PC-9 (cell line): ENCODE data around the gene ST6GALNAC3. TPM values are rescaled to one million over a fixed set of nuclear protein-coding genes. Genes with fewer than 3 reads are reported as not detected.

Source experiments
- BruUV-seq: library from RNA; stranded (reverse); fragments of 400-500 nt; replicated peaks from 2 replicates; lab custom pipeline; 2021; lab: Mats Ljungman, UMichigan
- CTCF ChIA-PET: fragments of 300-600 bp; sonication (Branson Sonifier 250); formaldehyde crosslinking; loops from one replicate; lab custom pipeline; 2022; ENCODE audit warnings: antibody characterized with exemption; lab: Charles Lee
- POLR2A ChIA-PET: fragments of 300-600 bp; sonication (Branson Sonifier 250); formaldehyde crosslinking; loops from one replicate; lab custom pipeline; 2022; ENCODE audit warnings: antibody characterized with exemption; ENCODE audit not compliant: unreplicated experiment; lab: Charles Lee
- DNase-seq, 2 experiments: peaks; one replicate each; pipeline versions ENCODE4 v3.0.0 to v3.0.0-alpha.2; 2015 to 2022; ENCODE audit warnings: mixed read lengths in 1 of 2
- H2AFZ ChIP-seq: fragments of 200-600 bp; sonication (generic); 2 replicates; pipeline ENCODE4 v1.8.1; 2017; ENCODE audit warnings: antibody characterized with exemption
- H3F3A ChIP-seq: fragments of 200-600 bp; sonication (generic); 2 replicates; pipeline ENCODE4 v1.8.1; 2017; ENCODE audit warnings: antibody characterized with exemption, mild to moderate bottlenecking, low read depth; ENCODE audit not compliant: insufficient read depth
- H3K27ac ChIP-seq: fragments of 200-600 bp; sonication (generic); 2 replicates; pipeline ENCODE4 v1.6.1; 2016; ENCODE audit warnings: mixed run types
- H3K27me3 ChIP-seq: fragments of 200-600 bp; sonication (generic); 2 replicates; pipeline ENCODE4 v1.6.1; 2016; ENCODE audit warnings: low read depth, mixed run types; ENCODE audit not compliant: insufficient read depth
- H3K36me3 ChIP-seq: fragments of 200-600 bp; sonication (generic); 2 replicates; pipeline ENCODE4 v1.6.1; 2016; ENCODE audit warnings: low read depth, mixed run types
- H3K4me1 ChIP-seq: fragments of 200-600 bp; sonication (generic); replicated peaks from 2 replicates; pipeline ENCODE4 v1.6.1; 2016; ENCODE audit warnings: mixed run types; ENCODE audit not compliant: insufficient read depth
- H3K4me2 ChIP-seq: fragments of 200-600 bp; sonication (generic); 2 replicates; pipeline ENCODE4 v1.6.1; 2017; ENCODE audit warnings: mixed run types
- H3K4me3 ChIP-seq: fragments of 200-600 bp; sonication (generic); 2 replicates; pipeline ENCODE4 v1.6.1; 2016; ENCODE audit warnings: mixed run types
- H3K79me2 ChIP-seq: fragments of 200-600 bp; sonication (generic); 2 replicates; pipeline ENCODE4 v1.6.1; 2017; ENCODE audit warnings: low read depth, mixed run types
- H3K9me2 ChIP-seq: fragments of 200-600 bp; sonication (generic); 2 replicates; pipeline ENCODE4 v1.8.1; 2017; ENCODE audit warnings: mild to moderate bottlenecking; ENCODE audit not compliant: insufficient read depth
- H3K9me3 ChIP-seq: fragments of 200-600 bp; sonication (generic); 2 replicates; pipeline ENCODE4 v1.8.1; 2016; ENCODE audit warnings: low read depth; ENCODE audit not compliant: insufficient read depth
- H4K20me1 ChIP-seq: fragments of 200-600 bp; sonication (generic); 2 replicates; pipeline ENCODE4 v1.8.1; 2017; ENCODE audit not compliant: insufficient read depth
- CTCF ChIP-seq: fragments of 200-600 bp; sonication (generic); conservative IDR thresholded peaks from 2 replicates; pipeline ENCODE4 v1.6.1; 2017; ENCODE audit warnings: mixed run types, antibody characterized with exemption, mild to moderate bottlenecking, moderate library complexity
- EZH2 ChIP-seq: fragments of 200-600 bp; sonication (generic); IDR thresholded peaks from 2 replicates; pipeline ENCODE4 v1.8.0; 2017; ENCODE audit warnings: antibody characterized with exemption, low read depth
- intact Hi-C: fragments of 100-400 bp; cut with micrococcal nuclease; formaldehyde crosslinking; loops from one replicate; pipeline ENCODE4 v1.10.0; 2022; ENCODE audit not compliant: unreplicated experiment
- total RNA-seq: library from RNA; stranded (reverse); gene quantifications from 2 replicates; pipeline ENCODE4 v1.2.3, GENCODE V29; 2021

Gene ST6GALNAC3
- total RNA-seq, 1 experiment from 2014 or later: 0.04 TPM

GRCh38 chr1:76294482-76295194 is 220.1 kb downstream of the ST6GALNAC3 start:
- no peaks in the 10 kb centered on the region for H3K79me2 ChIP-seq
- TF ChIP-seq EZH2 (no peak), CTCF (no peak)
- intact Hi-C loops: no loop called here
- no peaks in the 10 kb centered on the region for H3K36me3 ChIP-seq
- H3K9me3 ChIP-seq: no peaks in the 10 kb centered on the region
- ChIA-PET CTCF (no interaction called here), POLR2A (no interaction called here)
- no peaks in the 10 kb centered on the region for H4K20me1 ChIP-seq
- no peaks in the 10 kb centered on the region for H3F3A ChIP-seq
- no peaks in the 10 kb centered on the region for H3K27me3 ChIP-seq
- H3K4me3 ChIP-seq: no peak overlapping the region
- no peak overlapping the region for H2AFZ ChIP-seq
- H3K4me2 ChIP-seq: no peak overlapping the region
- no peak for DNase-seq
- H3K9me2 ChIP-seq: no peaks in the 10 kb centered on the region
- H3K27ac ChIP-seq: no peak overlapping the region
- no peaks in the 10 kb centered on the region for H3K4me1 ChIP-seq
- no TSS peak for BruUV-seq

- Histone ChIP-seq H3K36me3 (no peaks in the 10 kb centered on the region), H3K27ac (no peak overlapping the region), H2AFZ (no peak overlapping the region), H3K4me1 (no peaks in the 10 kb centered on the region), H3K4me2 (no peak overlapping the region), H3K9me3 (no peaks in the 10 kb centered on the region), H4K20me1 (no peaks in the 10 kb centered on the region), H3F3A (no peaks in the 10 kb centered on the region), H3K9me2 (no peaks in the 10 kb centered on the region), H3K79me2 (no peaks in the 10 kb centered on the region), H3K4me3 (no peak overlapping the region), H3K27me3 (no peaks in the 10 kb centered on the region)
- intact Hi-C loops: no loop called here
- TF ChIP-seq EZH2: no peak
- TF ChIP-seq CTCF: no peak
- no TSS peak for BruUV-seq
- CTCF ChIA-PET: no interaction called here
- DNase-seq: no peak
- POLR2A ChIA-PET: no interaction called here
Observed at GRCh38 chr1:76298399-76298798, 223.9 kb downstream of the ST6GALNAC3 start.

- H3K79me2 ChIP-seq: no peaks in the 10 kb centered on the region
- no peak overlapping the region for H3K27ac ChIP-seq
- no peaks in the 10 kb centered on the region for H3K27me3 ChIP-seq
- no peak overlapping the region for H3K4me3 ChIP-seq
- ChIA-PET CTCF (no interaction called here), POLR2A (no interaction called here)
- H3K9me2 ChIP-seq: no peaks in the 10 kb centered on the region
- H3K4me1 ChIP-seq: no peaks in the 10 kb centered on the region
- no TSS peak for BruUV-seq
- no peaks in the 10 kb centered on the region for H4K20me1 ChIP-seq
- H2AFZ ChIP-seq: no peak overlapping the region
- H3K36me3 ChIP-seq: no peaks in the 10 kb centered on the region
- intact Hi-C loops: no loop called here
- no peak for TF ChIP-seq CTCF
- no peak for TF ChIP-seq EZH2
- H3F3A ChIP-seq: no peaks in the 10 kb centered on the region
- no peak overlapping the region for H3K4me2 ChIP-seq
- H3K9me3 ChIP-seq: no peaks in the 10 kb centered on the region
- no peak for DNase-seq
Observed at GRCh38 chr1:76299036-76299435, 224.5 kb downstream of the ST6GALNAC3 start.
